ENCODE measurements around the gene AK3.

Gene AK3

DNA sequence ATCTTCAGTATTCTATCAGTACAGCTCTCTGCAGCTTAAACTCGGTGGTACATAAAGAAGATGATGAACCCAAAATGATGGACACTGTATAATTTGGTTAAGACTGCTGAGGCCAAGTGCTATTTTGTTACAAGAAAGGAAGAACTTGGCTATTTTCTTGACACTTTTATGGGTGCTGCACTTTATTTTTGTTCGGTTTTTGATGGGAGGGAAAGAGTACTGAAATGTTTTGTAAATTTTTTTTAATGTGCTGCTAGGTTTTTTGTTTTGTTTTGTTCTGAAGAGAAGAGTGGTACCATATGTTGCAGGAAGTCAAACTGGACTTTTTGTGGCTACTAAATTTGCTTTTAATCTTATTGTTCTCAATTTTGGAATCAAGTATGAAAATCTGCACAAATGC, 35.0 kb downstream of the AK3 start:
- no peak for DNase-seq (ENCODE audit: low read depth)

DNA sequence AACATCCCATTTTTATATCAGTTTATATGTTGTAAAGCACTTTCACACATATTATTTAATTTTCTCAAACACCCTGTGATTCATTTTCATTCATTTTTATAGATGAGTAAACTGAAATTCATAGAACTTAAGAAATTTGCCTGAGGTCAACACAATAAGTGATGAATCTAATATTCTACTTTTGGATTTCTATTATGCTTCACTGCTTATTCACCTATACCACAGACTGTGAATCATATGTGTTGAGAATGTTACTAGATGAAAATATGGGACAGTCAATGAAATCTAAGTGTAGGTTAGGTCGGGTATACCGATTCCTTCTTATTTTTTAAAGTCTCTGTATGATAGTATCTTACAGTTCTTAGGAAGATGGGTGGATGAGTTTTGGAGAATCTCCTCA, 36.9 kb downstream of the AK3 start:
- DNase-seq (ENCODE audit: low read depth), result no peak

DNA sequence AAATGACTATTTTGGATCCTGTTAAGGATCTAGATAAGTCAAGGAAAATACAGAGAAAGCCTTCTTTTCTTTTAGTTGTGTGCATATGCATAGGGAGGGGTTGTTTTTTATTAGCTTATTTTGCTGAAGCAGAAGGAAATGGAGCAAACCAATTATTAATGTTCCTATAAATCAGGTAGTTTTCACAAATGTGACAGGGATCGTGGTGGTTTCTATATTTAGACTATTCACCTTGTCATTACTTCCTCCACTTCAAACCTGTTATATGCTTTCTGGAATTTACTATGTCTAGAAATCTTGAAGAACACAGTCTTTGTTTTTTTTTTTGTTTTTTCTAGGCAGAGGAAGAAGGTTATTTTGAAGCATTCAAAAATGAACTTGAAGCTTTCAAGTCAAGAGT, 39.5 kb downstream of the AK3 start:
- no peak for DNase-seq (ENCODE audit: low read depth)

DNA sequence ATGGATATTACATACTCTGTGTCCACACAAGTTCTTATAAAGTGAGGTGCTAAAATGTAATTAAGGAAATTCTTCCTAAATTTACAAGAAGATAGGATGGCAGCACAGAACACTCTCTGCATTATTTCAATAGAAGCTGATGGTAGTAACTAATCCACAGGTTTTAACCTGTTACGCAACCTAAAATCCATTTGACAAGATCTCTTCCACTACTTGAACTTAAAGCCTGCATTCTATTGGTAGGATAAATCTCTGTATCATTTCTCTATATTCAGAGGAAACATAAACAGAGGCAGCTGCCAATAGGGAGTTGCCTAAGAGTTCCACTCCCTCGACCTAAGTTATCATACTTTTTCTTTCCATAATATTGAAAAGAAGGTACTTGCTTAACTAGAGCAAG, 40.1 kb downstream of the AK3 start:
- no peak for DNase-seq (ENCODE audit: low read depth)

DNA sequence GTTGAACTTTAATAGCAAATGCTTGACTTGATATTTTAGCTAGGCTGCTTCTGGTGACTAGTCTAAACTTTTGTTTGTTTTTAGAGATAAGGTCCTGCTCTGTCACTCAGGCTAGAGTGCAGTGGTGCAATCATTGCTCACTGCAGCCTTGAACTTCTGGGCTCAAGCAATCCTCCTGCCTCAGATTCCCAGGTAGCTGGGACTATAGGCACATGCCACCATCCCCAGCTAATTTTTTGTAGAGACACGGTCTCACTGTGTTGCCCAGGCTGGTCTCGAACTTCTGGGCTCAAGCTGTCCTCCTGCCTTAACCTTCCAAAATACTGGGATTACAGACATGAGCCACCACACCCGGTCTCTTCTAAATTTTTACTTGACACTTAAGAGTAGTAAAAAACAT, 40.9 kb downstream of the AK3 start:
- no peak for DNase-seq (ENCODE audit: low read depth)

DNA sequence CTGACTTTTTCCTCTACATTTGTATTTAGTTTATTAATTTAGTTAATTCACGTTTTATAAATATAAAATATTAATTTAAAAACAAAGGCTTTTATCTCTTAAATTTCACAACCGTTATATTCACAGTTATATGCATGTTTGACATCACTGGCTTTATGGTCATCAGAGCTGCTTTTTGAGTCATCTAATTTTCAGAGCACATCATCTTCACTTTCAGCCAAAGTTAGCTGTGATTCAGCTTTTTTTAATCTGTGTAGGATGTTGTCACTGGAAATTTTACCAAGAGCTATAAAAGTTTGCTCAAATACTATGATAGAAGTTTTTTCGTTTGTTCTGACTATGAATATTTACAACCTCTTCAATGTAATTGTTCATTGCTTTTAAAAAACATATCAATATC, 49.2 kb downstream of the AK3 start:
- DNase-seq (ENCODE audit: low read depth), result peak; percentile 68

DNA sequence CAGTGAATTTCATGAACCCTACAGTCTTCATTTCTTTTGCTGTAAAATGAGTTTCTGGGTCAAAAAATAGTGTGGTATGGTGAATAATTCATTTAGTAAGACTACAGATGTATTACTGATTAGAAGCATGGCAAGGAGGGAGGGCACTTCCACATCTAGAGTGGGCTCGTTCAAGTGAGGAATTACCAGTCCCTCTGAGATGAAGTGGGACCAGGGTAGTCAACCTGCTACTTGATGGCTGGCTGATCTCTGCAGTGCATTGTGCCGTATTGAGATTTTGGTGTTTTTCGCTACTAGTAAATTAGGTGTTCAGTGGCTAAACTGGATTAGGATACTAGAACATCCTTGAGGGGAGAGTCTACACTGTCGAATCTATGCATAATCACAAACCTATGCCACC, 50.9 kb downstream of the AK3 start:
- DNase-seq (ENCODE audit: low read depth), result no peak

DNA sequence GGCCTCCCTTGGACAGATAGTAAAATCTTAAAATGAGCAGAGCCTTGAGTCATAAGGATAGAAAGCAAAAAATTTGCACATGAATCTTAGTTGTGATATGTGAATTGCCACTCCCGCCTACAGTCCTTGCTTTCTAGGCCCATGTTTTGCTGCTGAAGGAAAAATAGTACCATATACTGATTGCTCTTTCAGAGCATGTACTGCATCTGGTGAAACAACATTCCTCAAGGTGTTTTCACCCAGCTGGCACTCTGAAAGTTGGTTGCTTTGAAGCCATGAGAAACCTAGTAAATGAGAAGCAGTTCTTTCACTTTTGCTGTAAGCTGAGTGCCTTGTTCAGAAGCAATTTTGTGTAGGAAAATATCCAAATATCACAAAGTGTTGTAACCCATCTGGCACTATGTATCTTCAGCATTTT, 51.3 kb downstream of the AK3 start:
- DNase-seq (ENCODE audit: low read depth), result peak; percentile 60

DNA sequence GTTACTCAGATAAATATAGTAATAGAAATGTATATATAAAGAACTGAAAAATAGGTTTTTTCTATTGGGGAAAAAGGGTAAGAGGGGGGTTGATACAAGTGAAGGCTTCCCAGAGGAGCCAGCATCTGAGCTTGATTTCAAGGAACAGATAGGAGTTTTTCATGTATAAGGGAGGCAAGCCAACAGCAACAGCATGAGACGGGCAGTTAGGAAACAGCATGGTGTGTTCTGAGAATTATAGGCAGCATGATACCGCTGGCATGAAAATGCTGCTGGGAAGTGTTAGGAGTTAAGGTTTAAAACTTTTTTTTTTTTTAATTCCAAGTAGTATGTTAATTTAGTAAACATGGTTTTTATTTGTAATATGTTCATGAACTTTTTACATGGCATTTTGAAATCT, 52.0 kb downstream of the AK3 start:
- peak; percentile 65 for DNase-seq (ENCODE audit: low read depth)

DNA sequence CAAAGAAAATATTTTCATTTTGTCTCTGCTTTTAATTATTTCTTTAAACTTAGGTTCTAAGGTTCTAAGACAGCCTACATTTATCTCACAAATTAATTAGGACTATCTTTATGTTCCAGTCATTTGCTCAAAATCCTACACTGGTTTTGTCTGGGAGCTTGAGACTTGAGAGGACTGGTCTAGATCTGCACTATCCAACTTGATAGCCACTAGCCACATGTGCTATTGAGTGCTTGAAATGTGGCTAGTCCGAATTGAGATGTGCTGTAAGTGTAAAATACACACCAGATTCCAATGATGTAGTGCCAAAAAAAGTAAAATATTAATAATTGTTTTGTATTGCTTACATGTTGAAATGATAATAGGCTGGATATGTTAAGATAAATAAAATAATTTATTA, 54.4 kb downstream of the AK3 start:
- DNase-seq (ENCODE audit: low read depth), result no peak

DNA sequence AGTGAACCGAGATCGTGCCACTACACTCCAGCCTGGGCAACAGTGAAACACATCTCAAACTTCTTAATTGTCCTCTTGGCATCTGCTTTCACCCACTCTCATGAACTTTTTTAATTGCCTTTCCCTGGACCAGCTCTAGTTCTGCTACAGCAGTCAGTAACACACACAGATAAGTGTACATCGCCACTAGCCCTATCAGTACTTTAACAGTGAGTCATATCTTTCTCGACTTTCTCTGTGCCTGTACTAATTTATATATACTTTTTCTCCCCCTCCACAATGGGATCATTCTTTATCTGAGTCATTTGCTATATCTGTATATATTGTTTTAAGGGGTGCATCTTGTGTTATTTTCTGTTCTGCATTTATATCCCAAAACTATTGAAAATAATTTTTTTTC, 54.9 kb downstream of the AK3 start:
- no peak for DNase-seq (ENCODE audit: low read depth)

DNA sequence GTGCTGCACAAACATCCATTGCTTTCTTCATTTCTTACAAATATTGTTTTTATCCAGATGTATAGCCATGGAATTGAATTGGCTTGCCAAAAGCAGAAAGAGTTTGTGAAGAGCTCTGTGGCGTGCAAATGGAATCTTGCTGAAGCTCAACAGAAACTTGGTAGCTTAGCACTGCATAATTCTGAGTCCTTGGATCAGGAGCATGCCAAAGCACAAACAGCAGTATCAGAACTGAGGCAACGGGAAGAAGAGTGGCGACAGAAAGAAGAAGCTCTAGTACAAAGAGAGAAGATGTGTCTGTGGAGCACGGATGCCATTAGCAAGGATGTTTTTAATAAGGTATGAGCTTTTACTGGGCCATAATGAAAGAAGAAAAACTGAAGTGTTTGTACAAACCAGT, 56.2 kb downstream of the AK3 start:
- no peak for DNase-seq (ENCODE audit: low read depth)

DNA sequence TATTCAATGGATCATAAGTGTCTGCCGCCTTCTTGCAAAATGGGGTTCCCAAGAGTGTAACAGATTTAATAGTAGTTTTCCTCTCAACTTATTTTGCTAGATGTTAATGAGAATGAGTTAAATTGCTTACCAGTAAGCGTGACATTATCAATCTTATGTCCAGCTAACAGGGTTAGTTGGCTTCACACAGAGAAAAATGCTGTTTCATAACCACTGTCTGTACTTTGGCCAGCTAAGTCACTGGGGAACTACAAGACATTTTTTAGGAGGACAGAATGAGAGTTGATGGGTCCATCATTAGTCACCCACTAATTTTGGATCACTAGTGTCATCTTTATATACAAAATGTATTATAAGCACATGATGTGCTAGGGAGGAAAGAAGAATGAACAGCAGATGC, 60.3 kb downstream of the AK3 start:
- peak; percentile 73 for DNase-seq (ENCODE audit: low read depth)

DNA sequence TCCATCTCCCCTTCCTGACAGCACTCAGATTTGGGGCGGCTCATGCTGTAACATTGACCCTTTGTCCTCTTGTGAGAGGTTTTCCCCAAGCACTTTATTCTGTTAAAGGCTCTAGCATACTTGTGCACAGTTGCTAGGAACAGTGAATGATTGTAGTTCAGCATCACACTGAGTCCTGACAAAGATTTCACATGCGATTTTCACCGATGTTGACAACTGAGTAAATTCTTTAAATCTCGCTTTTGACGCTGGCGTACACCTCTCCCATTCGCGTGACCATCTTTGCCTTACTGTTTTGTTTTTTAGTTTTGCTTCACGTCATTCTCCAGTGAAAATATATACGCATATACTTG, 60.9 kb downstream of the AK3 start:
- DNase-seq (ENCODE audit: low read depth), result no peak

DNA sequence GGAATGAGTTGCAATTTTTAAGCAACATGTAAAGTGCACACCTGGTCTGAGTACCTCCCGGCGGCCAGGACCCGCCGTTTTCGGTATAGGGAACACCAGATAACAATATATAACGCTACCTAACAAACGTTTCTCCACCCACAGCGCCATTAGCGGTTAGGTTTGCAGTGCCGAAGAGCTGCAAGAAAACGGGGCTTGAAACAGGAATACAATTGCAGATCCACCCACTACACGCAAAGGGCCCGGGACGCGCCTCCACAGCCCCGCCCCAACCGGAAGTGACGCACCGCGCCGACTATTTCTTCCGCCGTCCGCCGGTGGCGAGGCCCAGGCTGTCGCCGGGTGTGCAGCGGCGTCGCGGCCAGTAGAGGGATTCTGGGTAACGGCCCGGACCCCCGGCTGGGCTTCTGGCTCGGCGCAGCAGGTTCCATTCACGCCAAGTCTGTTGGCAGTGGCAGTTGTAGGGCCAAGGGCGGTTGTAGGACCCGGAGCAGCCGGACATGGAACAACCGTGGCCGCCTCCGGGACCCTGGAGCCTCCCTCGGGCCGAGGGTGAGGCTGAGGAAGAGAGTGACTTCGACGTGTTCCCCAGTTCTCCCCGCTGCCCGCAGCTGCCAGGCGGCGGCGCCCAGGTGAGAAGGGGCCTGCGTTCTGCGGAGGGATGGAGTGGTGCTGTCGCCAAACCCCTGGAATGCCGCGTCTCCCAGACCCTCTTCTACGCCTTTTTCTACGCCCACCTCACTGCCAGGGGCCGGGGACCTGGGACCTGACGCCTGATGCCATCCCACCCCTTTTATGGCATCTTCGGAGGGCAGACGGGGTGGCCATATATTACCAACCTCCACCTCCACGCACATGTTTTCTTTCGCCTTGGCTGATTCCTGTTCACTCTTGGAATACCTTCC, 61.5 kb downstream of the AK3 start, which contains the start of gene CDC37L1:
TSS of gene CDC37L1 (plus strand) at position 302 of the 905 bp plus-strand sequence. CDS start at position 501, 199 bp downstream.
- DNase-seq (ENCODE audit: low read depth), result peak; percentile 96

DNA sequence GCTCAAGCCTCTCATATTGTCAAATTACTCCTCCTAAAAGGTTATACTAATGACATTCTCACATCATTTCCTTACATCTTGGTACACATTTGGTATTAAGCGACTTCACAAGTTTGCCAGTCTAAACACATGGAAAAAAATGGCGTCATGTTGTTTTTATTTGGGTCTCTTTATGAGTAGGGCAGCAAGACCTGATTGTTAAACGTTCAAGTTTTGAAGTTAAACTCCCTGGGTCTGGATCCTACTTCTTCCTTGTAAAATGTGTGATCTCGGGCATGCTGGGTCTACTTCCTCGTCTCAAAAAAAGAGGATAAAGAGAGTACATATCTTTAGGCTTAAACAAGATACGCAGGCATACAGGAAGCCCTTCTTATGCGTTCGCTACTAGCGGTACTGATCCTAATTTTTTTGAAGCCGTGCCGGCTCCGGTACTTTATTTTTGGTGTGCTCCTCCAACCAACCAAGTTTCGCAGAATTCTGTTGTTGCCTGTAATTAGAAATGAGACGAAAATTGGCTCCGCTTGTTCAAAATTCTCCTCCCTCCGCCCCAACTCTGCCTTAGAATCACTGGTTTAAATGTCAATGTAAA, 62.2 kb downstream of the AK3 start:
- DNase-seq (ENCODE audit: low read depth), result peak; percentile 9

DNA sequence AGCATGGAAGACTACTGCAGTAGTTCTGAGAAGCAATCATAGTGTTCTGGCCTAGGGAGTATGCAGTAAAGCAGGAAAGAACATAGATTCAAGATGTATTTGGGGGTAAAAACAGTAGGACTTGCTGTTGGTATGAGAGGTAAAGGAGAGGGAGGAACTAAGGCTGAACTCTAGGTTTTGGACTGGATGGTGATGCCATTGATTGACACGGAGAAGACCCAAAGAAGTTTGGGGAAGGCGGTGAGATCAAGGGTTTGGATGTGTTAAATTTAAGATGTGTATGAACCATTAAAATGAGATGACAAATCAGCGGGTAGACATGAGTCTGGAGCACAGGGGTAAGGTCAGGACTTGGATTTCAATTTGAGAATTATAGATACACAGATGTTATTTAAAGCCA, 63.6 kb downstream of the AK3 start:
- DNase-seq (ENCODE audit: low read depth), result no peak

DNA sequence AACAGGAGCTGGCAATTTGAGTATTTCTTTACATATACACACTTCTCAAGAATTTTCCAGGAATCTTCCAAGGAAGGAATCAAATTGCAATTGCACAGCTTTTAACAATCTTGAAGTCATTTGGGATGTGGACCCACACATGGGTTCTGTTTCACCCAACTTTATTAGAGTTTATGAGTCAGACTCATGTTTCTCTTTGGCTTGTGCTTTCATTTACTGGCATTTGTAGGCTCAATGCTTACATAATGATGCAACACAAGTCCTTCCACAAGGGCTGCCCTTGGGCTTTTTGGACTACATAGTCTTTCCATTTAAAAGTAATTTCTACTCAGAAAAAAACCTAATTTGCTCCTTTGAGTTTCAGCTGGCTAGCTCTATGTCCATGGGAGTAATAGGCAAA, 66.2 kb downstream of the AK3 start:
- peak; percentile 97 for DNase-seq (ENCODE audit: low read depth)

DNA sequence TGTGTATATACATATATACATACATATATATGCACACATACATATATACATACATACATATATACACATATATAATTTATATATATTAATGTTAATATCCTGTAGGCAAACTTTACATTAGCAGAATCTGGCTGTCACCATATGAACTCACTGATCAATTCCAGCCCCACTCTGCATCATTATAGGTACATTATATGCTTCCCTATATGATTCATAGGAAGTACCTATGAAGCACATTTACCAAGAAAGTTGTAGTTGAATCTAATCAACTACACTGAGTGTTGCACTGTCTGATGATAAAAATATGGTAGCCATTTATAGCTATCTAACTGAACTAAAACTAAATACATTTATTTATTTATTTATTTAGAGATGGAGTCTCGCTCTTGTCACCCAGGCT, 69.3 kb downstream of the AK3 start:
- DNase-seq (ENCODE audit: low read depth), result no peak

DNA sequence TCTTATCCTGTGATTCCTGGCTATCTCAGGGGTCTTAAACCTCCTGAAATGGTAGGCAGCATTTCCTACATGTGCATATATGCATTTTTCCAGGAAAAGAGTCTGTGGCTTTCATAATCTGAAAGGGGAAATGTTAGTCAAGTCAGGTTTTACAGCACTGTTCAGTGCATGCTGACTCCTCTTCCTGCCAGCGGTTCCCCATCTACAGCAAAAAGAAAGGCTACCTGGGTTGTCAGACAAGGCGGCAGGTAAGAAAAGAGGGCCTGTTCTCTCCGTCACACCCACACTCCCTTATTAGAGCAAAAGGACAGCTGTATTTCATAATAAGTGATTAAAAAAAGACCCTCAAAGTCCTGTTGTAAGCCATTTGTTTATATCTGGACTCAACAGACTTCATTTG, 70.4 kb downstream of the AK3 start:
- no peak for DNase-seq (ENCODE audit: low read depth)

DNA sequence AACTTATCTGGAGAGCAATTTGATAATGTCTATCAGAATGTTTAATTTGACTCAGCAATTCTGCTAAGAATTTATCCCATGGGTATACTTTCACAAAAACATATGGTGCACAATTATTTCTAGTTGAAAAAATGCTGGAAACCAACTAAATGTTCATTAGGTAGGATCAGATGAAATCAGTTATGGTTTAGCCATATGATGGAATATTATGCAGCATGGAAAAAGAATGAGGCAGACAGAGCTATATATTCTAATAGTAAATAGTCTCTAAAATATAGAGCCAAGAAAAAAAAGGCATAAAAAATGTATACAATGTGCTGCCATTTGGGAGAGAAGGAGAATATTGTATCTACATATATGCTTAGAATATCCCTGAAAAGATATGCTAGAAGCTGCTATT, 71.1 kb downstream of the AK3 start:
- no peak for DNase-seq (ENCODE audit: low read depth)

DNA sequence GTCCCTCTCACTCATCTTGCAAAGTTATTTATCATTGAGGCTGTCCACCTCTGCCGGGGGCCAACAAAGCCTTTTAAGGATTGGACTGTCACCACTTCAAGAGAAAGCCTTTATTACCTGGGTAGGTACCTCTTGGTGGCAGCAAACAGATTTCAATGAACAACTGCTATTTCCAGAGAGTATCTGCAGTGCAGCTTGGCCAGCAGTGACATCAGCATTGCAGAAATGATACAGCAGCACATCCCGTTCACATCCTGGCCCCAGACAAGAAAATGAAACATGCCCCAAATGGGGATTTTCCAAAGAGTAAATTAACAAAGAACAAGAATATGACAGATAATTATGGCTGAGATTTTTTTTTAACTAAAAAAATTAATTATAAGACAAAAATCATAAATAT, 72.4 kb downstream of the AK3 start:
- no peak for DNase-seq (ENCODE audit: low read depth)

DNA sequence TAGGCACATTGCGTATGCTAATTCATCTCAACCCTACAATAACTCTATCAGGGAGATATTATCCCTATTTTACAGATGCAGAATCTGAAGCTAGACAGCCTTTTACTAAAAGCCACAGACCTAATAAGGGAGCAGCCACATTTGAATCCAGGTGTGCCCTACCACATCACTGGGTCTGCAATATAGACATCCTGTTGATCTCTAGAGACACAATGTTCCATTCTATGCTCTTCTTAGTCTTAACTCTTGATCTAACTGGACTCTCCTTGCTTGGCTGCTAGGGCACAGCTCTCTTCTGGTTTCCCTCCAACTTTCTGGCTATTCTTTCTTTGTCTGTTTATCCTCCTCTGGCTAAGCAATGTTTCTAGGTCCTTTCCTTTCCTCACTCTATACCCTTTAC, 73.3 kb downstream of the AK3 start:
- no peak for DNase-seq (ENCODE audit: low read depth)
